ENCODE measurements around the gene RIC8B. TPM values are rescaled to one million over a fixed set of nuclear protein-coding genes. Genes with fewer than 3 reads are reported as not detected.

The RIC8B gene
- total and polyA plus RNA-seq, 2 of the 13 experiments (the other 11 are each of a cell fraction or from before 2014, with no cell fraction given), result 5.1 to 7.5 TPM

DNA sequence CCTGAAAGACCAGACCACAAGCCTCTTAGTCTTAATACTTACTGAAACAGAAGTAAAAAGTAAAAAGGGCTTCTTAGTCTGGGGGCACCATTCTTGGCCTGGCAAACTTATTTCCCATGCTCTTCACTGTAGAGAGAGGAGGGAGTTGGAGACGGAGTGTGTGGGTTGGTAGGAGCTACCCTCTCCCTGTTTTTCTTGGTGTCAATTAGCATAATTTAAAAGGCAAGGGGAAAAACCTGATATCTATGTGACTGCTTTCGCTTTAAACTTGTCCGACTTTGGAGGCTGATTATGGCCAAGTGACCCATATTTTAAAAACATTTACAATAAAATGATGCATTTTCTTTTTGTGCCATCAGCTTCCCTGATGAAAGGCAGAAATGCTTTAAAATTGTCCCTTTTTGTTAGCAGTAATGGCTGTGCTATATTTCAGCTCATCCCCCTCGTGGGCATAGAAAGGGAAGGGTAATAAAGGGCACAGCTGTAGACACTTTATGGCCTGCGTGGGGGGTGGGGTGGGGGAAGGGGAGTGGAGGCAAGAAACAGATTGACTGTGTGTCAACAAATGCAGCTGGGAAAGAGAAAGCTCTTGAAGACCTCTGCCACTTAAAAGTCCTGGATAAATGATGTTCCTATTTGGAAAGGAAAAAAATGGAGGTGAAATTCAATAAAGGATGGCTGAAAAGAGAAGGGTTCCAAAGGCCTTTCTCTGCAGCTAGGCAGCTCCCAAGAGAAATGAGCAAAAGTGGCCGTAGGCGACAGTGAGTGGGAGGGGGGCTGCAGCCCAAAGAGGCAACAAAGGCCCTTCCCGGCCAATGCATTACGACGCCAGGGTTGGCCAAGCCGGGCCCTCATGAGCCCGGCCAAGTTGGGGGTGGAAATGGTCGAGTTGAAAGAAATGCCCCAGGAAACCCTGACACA, 123.8 kb downstream of the RIC8B start:
- in situ Hi-C loops (cut with HindIII; ENCODE audit: extremely low pct_ligation_motif_present, low pct_unique_long_range_greater_than_20kb), result no loop called here
- no peak for ATAC-seq
- intact Hi-C loops (cut with micrococcal nuclease; ENCODE audit: unreplicated experiment), result no loop called here

DNA sequence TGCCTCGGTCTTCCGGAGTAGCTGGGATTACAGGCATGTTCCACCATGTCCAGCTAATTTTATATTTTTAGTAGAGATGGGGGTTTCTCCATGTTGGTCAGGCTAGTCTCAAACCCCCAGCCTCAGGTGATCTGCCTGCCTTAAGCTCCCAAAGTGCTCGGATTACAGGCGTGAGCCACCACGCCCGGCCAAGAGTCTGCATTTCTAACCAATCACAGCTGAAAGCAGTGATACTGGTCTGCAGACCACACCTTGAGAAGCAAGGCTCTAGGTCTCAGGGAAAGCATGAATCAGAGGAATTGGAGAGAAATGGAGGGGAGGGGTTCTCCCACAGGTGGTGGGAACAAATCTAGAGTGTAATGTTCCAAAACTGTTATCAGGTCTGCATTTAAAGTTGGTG, 126.1 kb downstream of the RIC8B start:
- Histone ChIP-seq H2AFZ (ENCODE audit: low read length) (no peak overlapping the region), H3K4me1 (ENCODE audit: insufficient read depth, low read length) (no peaks in the 10 kb centered on the region), H3K27ac (ENCODE audit: extremely low read length, insufficient read depth, low read length) (no peak overlapping the region), H3K9me3 (ENCODE audit: low read length) (no peaks in the 10 kb centered on the region), H3K4me2 (ENCODE audit: low read depth, low read length) (no peak overlapping the region), H3K36me3 (replicated peaks in 1 of 2; ENCODE audit: control insufficient read depth in 1 of 2, insufficient read depth in 2 of 2, low read length in 2 of 2) (no peaks in the 10 kb centered on the region), H3K4me3 (replicated peaks in 1 of 3; ENCODE audit: insufficient read depth in 1 of 3, low read depth in 2 of 3, low read length in 3 of 3) (no peak overlapping the region), H3K27me3 (ENCODE audit: control insufficient read depth in 1 of 2, insufficient read depth in 2 of 2, low read length in 2 of 2) (peaks cover 2 to 30% of the 10 kb centered on the region in 2 experiments; a peak in 3 of 5 replicates), H4K20me1 (ENCODE audit: insufficient read depth, low read length) (no peaks in the 10 kb centered on the region), H3K9ac (ENCODE audit: insufficient read depth, low read depth, low read length) (no peak overlapping the region), H3K79me2 (ENCODE audit: insufficient read depth, low read length) (no peaks in the 10 kb centered on the region)
- 52% methylated on average over 6 of the region's 6 CpGs for WGBS (ENCODE audit: low lambda C conversion rate)
- no peak for DNase-seq (ENCODE audit: low spot score)
- no peak for FAIRE-seq
- in situ Hi-C loops (cut with HindIII; ENCODE audit: extremely low pct_ligation_motif_present, low pct_unique_long_range_greater_than_20kb), result no loop called here
- ChIA-PET CTCF (ENCODE audit: low intra/inter-chr PET ratio, low total read pairs) (no interaction called here), POLR2A (no interaction called here)
- ATAC-seq, result no peak
- intact Hi-C loops (cut with micrococcal nuclease; ENCODE audit: unreplicated experiment), result no loop called here
- BruUV-seq (replicated peaks), result no TSS peak
- TF ChIP-seq, protein P1, sequence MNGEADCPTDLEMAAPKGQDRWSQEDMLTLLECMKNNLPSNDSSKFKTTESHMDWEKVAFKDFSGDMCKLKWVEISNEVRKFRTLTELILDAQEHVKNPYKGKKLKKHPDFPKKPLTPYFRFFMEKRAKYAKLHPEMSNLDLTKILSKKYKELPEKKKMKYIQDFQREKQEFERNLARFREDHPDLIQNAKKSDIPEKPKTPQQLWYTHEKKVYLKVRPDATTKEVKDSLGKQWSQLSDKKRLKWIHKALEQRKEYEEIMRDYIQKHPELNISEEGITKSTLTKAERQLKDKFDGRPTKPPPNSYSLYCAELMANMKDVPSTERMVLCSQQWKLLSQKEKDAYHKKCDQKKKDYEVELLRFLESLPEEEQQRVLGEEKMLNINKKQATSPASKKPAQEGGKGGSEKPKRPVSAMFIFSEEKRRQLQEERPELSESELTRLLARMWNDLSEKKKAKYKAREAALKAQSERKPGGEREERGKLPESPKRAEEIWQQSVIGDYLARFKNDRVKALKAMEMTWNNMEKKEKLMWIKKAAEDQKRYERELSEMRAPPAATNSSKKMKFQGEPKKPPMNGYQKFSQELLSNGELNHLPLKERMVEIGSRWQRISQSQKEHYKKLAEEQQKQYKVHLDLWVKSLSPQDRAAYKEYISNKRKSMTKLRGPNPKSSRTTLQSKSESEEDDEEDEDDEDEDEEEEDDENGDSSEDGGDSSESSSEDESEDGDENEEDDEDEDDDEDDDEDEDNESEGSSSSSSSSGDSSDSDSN (CRISPR knock-in tag; IDR thresholded peaks at IDR 0.05), result no peak
- no peak for TF ChIP-seq ZNF644 (CRISPR knock-in tag; IDR thresholded peaks at IDR 0.05; ENCODE audit: low read depth)
- TF ChIP-seq DMAP1 (CRISPR knock-in tag; IDR thresholded peaks at IDR 0.05), result no peak
- TF ChIP-seq ZNF773 (CRISPR knock-in tag; IDR thresholded peaks at IDR 0.05; ENCODE audit: borderline replicate concordance), result no peak
- TF ChIP-seq, protein P2, sequence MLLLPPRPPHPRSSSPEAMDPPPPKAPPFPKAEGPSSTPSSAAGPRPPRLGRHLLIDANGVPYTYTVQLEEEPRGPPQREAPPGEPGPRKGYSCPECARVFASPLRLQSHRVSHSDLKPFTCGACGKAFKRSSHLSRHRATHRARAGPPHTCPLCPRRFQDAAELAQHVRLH (CRISPR knock-in tag; IDR thresholded peaks at IDR 0.05; ENCODE audit: borderline replicate concordance, low read depth), result no peak
- TF ChIP-seq ZNF20 (CRISPR knock-in tag; IDR thresholded peaks at IDR 0.05), result no peak
- TF ChIP-seq HOXA5 (CRISPR knock-in tag; IDR thresholded peaks at IDR 0.05), result no peak
- no peak for TF ChIP-seq KDM1A (CRISPR knock-in tag; IDR thresholded peaks at IDR 0.05)
- no peak for TF ChIP-seq GTF2F1 (IDR thresholded peaks at IDR 0.05; ENCODE audit: low read length)
- TF ChIP-seq, protein P3, sequence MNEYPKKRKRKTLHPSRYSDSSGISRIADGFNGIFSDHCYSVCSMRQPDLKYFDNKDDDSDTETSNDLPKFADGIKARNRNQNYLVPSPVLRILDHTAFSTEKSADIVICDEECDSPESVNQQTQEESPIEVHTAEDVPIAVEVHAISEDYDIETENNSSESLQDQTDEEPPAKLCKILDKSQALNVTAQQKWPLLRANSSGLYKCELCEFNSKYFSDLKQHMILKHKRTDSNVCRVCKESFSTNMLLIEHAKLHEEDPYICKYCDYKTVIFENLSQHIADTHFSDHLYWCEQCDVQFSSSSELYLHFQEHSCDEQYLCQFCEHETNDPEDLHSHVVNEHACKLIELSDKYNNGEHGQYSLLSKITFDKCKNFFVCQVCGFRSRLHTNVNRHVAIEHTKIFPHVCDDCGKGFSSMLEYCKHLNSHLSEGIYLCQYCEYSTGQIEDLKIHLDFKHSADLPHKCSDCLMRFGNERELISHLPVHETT (CRISPR knock-in tag; conservative IDR thresholded peaks at IDR 0.05), result no peak

More for the DNA sequence above, 123.8 kb downstream of the RIC8B start:
- DNase-seq (ENCODE audit: low spot score) (no peak), FAIRE-seq (no peak)
- BruUV-seq (replicated peaks), result no TSS peak
- Histone ChIP-seq H3K9ac (ENCODE audit: insufficient read depth, low read depth, low read length) (no peak overlapping the region), H3K27ac (ENCODE audit: extremely low read length, insufficient read depth, low read length) (no peak overlapping the region), H3K4me3 (replicated peaks in 1 of 3; ENCODE audit: insufficient read depth in 1 of 3, low read depth in 2 of 3, low read length in 3 of 3) (no peak overlapping the region), H3K9me3 (ENCODE audit: low read length) (no peaks in the 10 kb centered on the region), H3K4me2 (ENCODE audit: low read depth, low read length) (no peak overlapping the region; the same call in 1 of the 2 replicates), H3K27me3 (ENCODE audit: control insufficient read depth in 1 of 2, insufficient read depth in 2 of 2, low read length in 2 of 2) (peaks cover 2 to 29% of the 10 kb centered on the region in 2 experiments; a peak in 3 of 5 replicates), H3K36me3 (replicated peaks in 1 of 2; ENCODE audit: control insufficient read depth in 1 of 2, insufficient read depth in 2 of 2, low read length in 2 of 2) (no peaks in the 10 kb centered on the region), H2AFZ (ENCODE audit: low read length) (no peak overlapping the region), H3K79me2 (ENCODE audit: insufficient read depth, low read length) (no peaks in the 10 kb centered on the region), H3K4me1 (ENCODE audit: insufficient read depth, low read length) (no peaks in the 10 kb centered on the region), H4K20me1 (ENCODE audit: insufficient read depth, low read length) (no peaks in the 10 kb centered on the region)
- TF ChIP-seq, protein P4, sequence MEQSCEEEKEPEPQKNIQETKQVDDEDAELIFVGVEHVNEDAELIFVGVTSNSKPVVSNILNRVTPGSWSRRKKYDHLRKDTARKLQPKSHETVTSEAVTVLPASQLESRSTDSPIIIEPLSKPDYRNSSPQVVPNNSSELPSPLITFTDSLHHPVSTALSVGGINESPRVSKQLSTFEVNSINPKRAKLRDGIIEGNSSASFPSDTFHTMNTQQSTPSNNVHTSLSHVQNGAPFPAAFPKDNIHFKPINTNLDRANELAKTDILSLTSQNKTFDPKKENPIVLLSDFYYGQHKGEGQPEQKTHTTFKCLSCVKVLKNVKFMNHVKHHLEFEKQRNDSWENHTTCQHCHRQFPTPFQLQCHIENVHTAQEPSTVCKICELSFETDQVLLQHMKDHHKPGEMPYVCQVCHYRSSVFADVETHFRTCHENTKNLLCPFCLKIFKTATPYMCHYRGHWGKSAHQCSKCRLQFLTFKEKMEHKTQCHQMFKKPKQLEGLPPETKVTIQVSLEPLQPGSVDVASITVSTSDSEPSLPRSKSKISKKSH (CRISPR knock-in tag; IDR thresholded peaks at IDR 0.05; ENCODE audit: borderline replicate concordance), result no peak
- TF ChIP-seq IKZF4 (CRISPR knock-in tag; IDR thresholded peaks at IDR 0.05; ENCODE audit: borderline replicate concordance, low read depth, not compliant biosample characterization), result no peak
- TF ChIP-seq ZNF136 (CRISPR knock-in tag; IDR thresholded peaks at IDR 0.05; ENCODE audit: low read depth), result no peak
- TF ChIP-seq ZNF672 (CRISPR knock-in tag; IDR thresholded peaks at IDR 0.05), result no peak
- 34% methylated on average over 13 of the region's 13 CpGs for WGBS (ENCODE audit: low lambda C conversion rate)
- ChIA-PET POLR2A (no interaction called here), CTCF (ENCODE audit: low intra/inter-chr PET ratio, low total read pairs) (no interaction called here)

Data from HepG2 (cell line).